Cardiac muscle cell (in vitro differentiated cells and primary cell): ENCODE results near the gene GP2. TPM values are rescaled to one million over a fixed set of nuclear protein-coding genes. Genes with fewer than 3 reads are reported as not detected.

Experiments used
- DNase-seq, 2 donors: peaks; one replicate each; pipeline versions ENCODE4 v3.0.0 to v3.0.0-alpha.2; 2010 to 2017; ENCODE audit warnings: low read depth in 1 of 2, low spot score in 1 of 2
- H3K27ac ChIP-seq: fragments of 200-600 bp; sonication (generic); 2 replicates; pipeline ENCODE4 v1.5.1; 2016
- H3K27me3 ChIP-seq: fragments of 200-600 bp; sonication (generic); 2 replicates; pipeline ENCODE4 v1.6.0; 2016; ENCODE audit warnings: control low read depth
- H3K36me3 ChIP-seq: fragments of 200-600 bp; sonication (generic); 2 replicates; pipeline ENCODE4 v1.5.1; 2016; ENCODE audit warnings: control low read depth
- H3K4me1 ChIP-seq: fragments of 200-600 bp; sonication (generic); 2 replicates; pipeline ENCODE4 v1.8.1; 2017; ENCODE audit warnings: low read depth, mild to moderate bottlenecking, mixed run types
- H3K4me3 ChIP-seq: fragments of 200-600 bp; sonication (generic); 2 replicates; pipeline ENCODE4 v1.5.1; 2016; ENCODE audit warnings: mild to moderate bottlenecking
- H3K9me3 ChIP-seq: fragments of 200-600 bp; sonication (generic); 2 replicates; pipeline ENCODE4 v1.5.1; 2017; ENCODE audit warnings: low read depth, mild to moderate bottlenecking, control low read depth
- CTCF ChIP-seq: IDR thresholded peaks from 2 replicates; pipeline ENCODE4 v1.5.1; 2012; ENCODE audit warnings: low read depth, mild to moderate bottlenecking, low read length
- polyA plus RNA-seq: library from polyadenylated mRNA; unstranded; fragments of >200 nt; fragmentation: Nextera tagmentation; extraction: Ambion mirVana; gene quantifications from 2 replicates; pipeline ENCODE4 v1.2.1, GENCODE V29; 2016
- total RNA-seq: library from RNA; depleted of rRNA; stranded (reverse); fragments of >200 nt; gene quantifications from 2 replicates; pipeline ENCODE4 v1.2.3, GENCODE V29; 2016

Gene GP2
- total and polyA plus RNA-seq, 2 experiments from 2014 or later = not detected

- H3K4me3 ChIP-seq = no peak overlapping the region
- DNase-seq = no peak
- TF ChIP-seq CTCF = no peak
- no peaks in the 10 kb centered on the region for H3K4me1 ChIP-seq
- H3K36me3 ChIP-seq = no peaks in the 10 kb centered on the region
- no peaks in the 10 kb centered on the region for H3K27me3 ChIP-seq
- no peaks in the 10 kb centered on the region for H3K9me3 ChIP-seq
- no peak overlapping the region for H3K27ac ChIP-seq
Measured at GRCh38 chr16:20280259-20280658, 47.1 kb downstream of the GP2 start.

GRCh38 chr16:20271893-20272292 lies 55.4 kb downstream of the GP2 start:
- no peaks in the 10 kb centered on the region for H3K27me3 ChIP-seq
- DNase-seq = no peak
- no peak overlapping the region for H3K27ac ChIP-seq
- no peak overlapping the region for H3K4me3 ChIP-seq
- no peaks in the 10 kb centered on the region for H3K4me1 ChIP-seq
- no peaks in the 10 kb centered on the region for H3K9me3 ChIP-seq
- TF ChIP-seq CTCF = no peak
- no peaks in the 10 kb centered on the region for H3K36me3 ChIP-seq

DNA sequence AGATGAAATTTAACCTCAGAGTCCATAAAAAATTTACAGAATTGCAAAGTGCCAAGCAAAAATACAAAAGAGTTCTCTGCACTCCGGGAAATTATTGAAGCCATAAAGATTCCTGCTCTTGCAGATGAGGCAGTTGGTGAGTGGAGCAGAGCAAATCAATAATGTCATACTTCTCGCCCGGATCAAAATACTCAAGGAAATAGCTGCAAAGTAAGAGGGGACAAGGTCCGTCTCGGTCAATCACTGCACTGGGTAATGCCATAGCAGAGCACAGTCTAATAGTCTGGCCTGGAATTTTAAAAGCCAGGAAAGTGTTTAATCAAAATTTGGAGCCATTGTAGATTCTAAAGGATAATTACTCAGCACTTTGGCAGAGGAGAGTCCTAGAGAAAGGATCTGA lies 58.9 kb downstream of the GP2 start:
- no peaks in the 10 kb centered on the region for H3K4me1 ChIP-seq
- H3K27me3 ChIP-seq = no peaks in the 10 kb centered on the region
- H3K9me3 ChIP-seq = no peaks in the 10 kb centered on the region
- no peak for TF ChIP-seq CTCF
- DNase-seq = no peak
- no peak overlapping the region for H3K4me3 ChIP-seq
- H3K27ac ChIP-seq = no peak overlapping the region
- H3K36me3 ChIP-seq = no peaks in the 10 kb centered on the region

DNA sequence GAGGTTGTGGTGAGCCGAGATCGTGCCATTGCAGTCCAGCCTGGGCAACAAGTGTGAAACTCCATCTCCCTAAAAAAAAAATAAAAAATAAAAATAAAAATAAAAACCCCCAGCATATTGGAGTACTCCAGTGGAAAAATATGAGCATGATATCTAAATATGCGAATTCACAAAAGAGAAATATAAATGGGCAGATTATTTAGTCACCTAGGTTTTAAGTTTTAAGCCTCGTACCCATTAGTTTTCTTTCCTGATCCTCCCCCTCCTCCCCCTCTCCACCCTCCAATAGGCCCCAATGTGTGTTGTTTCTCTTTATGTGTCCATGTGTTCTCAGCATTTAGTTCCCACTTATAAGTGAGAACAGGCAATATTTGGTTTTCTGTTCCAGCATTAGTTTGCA lies 62.3 kb downstream of the GP2 start:
- H3K36me3 ChIP-seq = no peaks in the 10 kb centered on the region
- H3K4me1 ChIP-seq = no peaks in the 10 kb centered on the region
- H3K4me3 ChIP-seq = no peak overlapping the region
- no peaks in the 10 kb centered on the region for H3K27me3 ChIP-seq
- no peak for TF ChIP-seq CTCF
- no peak overlapping the region for H3K27ac ChIP-seq
- no peaks in the 10 kb centered on the region for H3K9me3 ChIP-seq
- no peak for DNase-seq

DNA sequence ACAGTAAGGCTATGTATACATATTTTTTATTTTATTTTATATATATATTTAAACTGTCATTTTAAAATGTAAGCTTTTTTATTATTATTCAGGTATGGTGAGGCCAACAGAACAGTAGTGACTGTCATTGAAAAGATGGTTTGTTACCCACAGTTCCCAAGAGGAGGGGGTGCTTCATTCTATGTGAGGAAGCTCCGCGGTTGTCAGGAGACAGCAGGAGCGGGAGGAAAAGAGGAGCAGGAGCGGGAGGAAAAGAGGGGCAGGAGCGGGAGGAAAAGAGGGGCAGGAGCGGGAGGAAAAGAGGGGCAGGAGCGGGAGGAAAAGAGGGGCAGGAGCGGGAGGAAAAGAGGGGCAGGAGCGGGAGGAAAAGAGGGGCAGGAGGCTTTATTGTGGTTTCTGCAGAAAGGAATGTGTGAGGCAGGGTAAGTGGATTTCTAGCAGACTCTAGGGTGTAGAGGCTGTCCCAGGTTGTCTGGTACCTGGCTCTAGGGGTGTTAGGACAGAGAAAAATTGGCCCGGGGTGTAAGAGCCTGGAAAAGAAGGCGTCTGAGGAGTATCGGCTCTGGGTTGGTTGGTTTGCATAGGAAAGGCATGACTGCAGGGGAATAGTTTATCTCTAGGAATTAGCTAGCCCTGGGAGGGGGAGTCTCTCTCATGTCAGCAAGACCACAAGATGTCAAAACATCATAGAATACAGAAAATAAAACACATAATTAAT lies 64.0 kb downstream of the GP2 start:
- Histone ChIP-seq H3K4me1 (no peaks in the 10 kb centered on the region), H3K27me3 (no peaks in the 10 kb centered on the region), H3K9me3 (no peaks in the 10 kb centered on the region), H3K36me3 (no peaks in the 10 kb centered on the region), H3K4me3 (no peak overlapping the region), H3K27ac (no peak overlapping the region)
- no peak for DNase-seq
- no peak for TF ChIP-seq CTCF
